GM21528 (cell line): Measurements from ENCODE around the gene ATP10B.

Experiments
- ATAC-seq: cut with Tn5 transposase; IDR thresholded peaks from one replicate; pipeline ENCODE4 v1.9.1; 2021; ENCODE audit warnings: mild to moderate bottlenecking, moderate library complexity; ENCODE audit not compliant: unreplicated experiment, low FRiP score

Gene ATP10B

GRCh38 chr5:160520609-160521391 is 331.2 kb downstream of the ATP10B start:
- no peak for ATAC-seq

- ATAC-seq = no peak
These were observed 335.1 kb downstream of the ATP10B start for GRCh38 chr5:160516696-160517530.

- no peak for ATAC-seq
These were observed 337.1 kb downstream of the ATP10B start for GRCh38 chr5:160514866-160515265.

GRCh38 chr5:160514191-160514590 is 337.8 kb downstream of the ATP10B start:
- no peak for ATAC-seq

GRCh38 chr5:160513485-160513884 is 338.5 kb downstream of the ATP10B start:
- no peak for ATAC-seq
